HG03196 (cell line): Measurements from ENCODE around the gene VIPR2.
"Not testable (repeated sequence)": the region's sequence is repeated elsewhere in the genome, so short reads cannot be mapped to it uniquely, and the experiment has no call there.

Source experiments
- ATAC-seq: cut with Tn5 transposase; IDR thresholded peaks from one replicate; pipeline ENCODE4 v1.9.1; 2021; ENCODE audit not compliant: unreplicated experiment

Gene VIPR2

DNA sequence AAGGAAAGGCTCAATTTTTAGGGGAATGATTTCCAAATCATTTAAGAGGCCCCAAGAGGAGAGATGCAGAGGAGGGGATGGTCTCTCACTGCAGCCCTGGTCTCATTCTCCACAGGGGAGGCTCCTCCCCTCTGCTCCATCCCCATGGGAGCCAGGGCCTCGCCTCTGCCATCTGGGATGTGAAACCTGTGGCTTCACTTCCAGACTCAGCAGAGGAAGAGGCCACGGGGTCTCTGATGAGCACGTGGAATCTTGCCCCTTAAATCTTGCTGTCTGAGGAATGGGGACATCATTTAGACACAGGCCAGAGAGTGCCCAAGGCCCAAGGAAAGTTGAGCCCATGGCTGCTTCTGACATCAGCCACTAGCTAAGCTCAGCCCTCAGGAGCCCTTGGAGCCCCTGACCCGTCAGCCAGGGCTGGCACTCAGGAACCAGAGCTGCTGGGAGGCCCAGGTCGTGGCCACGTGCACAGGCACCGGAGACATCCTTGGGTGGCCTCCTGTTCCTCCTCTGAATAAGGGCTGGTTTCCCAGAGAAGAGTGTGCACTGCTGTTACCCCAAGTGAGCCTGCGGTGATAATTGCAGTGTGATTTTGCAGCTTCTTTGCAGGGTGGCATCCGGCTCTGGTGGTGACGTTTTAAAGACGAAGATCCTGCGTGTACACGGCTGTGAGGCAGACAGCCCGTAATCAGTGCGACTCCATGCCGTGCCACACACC lies 50.5 kb downstream of the VIPR2 start:
- ATAC-seq: no peak

DNA sequence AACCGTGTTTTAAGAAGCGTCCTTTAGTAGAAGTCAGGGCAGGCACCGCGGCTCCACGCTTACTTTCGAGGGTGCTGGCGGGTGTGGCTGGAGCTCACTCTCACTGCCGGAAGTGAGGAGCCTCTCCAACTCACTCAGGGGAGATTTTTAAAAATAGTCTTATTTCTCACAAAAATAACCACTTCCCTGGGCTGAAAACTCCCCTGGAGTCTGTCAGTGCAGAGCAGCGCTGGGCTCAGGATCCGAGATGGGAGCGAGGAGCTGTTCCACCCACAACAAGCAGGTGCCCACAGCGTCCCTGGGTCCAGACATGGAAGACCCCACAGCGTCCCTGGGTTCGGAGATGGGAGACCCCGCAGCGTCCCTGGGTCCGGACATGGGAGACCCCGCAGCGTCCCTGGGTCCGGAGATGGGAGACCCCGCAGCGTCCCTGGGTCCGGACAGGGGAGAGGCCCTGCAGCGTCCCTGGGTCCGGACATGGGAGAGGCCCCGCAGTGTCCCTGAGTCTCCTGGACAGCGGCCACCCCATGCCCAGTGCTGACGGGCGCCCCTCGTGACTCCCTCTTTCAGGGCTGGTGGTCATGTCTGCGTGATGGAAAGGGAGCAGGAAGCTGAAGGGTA lies 51.2 kb downstream of the VIPR2 start:
- ATAC-seq: no peak

DNA sequence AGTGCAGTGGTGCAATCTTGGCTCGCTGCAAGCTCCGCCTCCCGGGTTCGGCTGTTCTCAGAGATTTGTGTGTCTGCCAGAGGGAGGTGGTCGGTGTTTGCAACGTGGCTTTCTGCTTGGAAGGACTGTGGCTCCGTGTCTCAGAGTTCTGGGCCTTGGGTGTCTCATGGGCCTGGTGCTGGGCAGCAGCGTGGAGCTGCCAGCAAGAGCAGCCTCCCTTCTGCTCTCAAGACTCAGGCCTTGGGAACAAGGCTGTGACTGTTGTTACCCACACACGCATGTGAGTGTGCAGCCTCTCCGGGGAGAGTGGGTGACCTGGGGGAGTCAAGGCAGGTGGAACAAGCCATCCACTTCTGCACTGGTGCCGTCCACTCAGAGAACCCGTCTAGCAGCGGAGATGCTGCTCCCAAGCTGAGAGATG lies 52.0 kb downstream of the VIPR2 start:
- ATAC-seq: no peak

DNA sequence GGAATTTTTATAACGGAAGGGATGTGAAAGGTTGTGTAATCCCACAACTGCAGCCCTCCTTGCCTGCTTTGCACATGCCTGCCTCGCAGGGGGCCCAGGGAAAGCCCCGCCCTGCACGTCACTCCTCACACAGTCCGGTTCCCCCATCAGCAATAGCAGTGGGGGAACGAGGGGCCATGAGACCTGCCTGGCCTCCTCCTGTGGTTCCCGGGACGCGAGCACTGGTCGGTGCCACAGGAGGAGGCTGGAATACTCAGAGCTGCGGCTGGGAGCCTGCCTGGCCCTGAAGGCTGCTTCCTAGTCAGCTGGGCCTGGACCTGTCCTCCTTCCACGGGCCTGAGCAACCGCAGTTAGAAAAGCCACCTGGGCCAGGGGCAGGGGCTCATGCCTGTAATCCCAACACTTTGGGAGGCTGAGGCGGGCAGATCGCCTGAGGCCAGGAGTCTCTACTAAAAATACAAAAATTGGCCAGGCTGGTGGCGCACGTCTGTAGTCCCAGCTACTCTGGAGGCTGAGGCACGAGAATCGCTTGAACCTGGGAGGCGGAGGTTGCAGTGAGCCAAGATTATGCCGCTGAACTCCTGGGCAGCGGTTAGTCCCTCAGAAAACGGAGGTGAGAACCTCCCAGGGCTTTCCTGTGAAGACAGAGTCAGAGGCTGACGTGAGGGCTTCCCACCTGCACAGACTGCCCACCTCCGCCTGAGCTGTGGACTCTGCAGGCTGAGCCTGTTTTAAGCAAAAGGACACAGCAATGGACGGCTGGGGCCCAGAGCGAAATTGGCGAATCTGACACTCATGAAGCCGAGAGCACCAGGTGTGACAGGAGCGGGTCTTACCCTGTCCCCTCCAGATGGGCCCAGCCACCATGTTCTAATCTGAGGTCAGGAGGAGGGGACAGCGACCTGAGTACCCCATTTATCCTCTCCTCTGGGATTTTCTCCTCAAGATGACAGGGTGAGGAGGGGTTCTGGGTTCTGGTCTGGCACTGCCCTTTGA lies 52.9 kb downstream of the VIPR2 start:
- no peak for ATAC-seq

- ATAC-seq: no peak
Measured at GRCh38 chr7:159091041-159091440, 53.6 kb downstream of the VIPR2 start.

- no peak for ATAC-seq
Measured at GRCh38 chr7:159088016-159088865, 56.4 kb downstream of the VIPR2 start.

DNA sequence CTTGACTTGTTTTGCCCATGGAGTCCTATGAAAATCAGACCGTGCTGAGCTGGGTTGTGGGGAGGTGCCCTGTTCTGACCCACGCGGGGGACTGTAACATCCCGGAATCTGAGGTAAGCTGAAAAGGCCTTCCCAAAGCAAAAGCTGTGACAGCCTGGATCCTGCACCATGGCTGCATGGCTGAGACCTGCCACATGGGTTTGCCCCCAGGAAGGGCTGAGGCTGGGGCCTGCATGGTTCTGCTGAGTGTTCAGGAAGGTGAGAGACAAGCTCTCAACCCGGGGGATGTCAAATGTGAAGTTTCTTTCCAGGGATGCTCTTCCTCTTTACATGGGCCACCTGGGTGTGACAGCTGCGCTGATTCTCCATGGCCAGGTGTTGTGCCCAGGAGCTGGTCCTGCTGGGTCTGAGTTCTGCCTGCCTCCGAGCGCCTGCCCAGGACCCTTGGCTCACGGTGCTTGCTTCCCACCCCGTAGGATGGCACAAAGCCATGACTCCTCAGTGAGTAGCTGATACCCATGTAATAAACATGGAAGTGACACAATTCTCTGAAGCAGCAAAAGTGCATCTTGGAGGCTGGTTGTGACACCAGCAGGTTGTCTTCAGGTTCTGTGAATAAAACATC lies 58.3 kb downstream of the VIPR2 start:
- ATAC-seq: no peak

DNA sequence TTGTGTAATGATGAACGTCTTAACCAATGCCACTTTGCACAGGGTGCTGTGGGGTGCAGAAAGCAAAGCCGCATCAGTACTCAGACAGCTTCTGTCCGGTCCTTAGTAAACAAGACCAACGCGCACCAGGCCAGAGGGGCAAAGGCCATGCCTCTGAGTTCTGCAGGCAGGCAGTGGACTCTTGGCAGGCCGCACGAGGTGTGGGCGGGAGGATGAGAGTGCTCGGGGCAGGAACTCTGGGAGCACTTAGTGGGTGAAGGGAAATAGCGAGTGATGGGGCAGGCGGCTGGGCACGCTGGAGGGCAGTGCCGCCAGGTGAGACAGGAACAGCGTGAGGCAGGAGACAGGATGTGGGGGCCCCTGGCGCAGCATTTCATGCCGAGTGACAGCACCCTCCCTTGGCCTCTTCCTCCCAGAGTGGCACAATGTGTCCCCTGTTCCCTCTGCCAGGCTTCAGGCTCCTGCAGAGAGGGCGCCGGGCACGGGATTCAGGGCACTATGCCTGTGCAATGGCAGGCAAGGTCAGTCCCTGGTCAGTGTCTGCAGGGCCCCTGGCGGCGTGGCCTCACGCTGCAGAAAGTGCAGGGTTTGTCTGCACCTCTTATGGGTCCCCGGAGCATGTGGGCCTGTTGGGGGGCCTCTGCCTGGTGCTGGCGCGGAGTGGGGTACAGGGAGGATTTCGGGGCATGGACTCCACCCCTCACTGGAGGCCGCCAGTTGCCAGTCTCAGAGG lies 60.4 kb downstream of the VIPR2 start:
- ATAC-seq: no peak

GRCh38 chr7:159083698-159084068 lies 61.0 kb downstream of the VIPR2 start:
- ATAC-seq: no peak

DNA sequence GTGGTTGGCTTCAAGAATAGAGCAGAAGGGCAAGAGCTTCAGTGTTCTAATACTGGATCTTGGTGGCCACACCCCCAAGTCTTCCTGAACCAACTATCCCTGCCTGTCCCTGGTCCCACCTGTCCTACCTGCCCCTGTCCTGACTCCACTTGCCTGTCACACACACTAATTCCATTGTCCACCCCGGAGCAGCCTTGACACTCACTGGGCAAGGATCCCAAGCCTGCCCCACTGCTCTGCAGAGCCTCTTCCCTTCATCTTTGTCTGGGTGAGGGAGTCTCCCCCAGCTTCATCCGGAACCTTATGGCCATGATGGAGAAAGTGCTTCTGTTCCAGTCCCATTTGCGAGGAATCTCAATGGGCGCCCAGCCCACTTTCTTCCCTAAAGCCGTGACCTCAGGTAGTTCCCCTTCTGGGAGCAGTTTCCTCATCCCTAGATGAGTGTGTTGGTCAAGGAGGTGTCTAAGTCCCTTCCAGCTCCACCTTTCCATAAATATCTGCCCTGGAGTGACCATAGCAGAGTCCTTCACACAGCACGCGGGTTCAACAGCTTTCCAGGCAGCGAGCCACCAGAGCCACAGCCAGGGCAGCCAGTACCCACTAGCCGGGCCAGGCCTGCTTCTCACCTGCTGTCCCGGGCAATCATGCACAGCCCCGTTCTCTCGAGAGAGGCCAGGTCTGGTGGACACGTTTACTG lies 61.5 kb downstream of the VIPR2 start:
- no peak for ATAC-seq

DNA sequence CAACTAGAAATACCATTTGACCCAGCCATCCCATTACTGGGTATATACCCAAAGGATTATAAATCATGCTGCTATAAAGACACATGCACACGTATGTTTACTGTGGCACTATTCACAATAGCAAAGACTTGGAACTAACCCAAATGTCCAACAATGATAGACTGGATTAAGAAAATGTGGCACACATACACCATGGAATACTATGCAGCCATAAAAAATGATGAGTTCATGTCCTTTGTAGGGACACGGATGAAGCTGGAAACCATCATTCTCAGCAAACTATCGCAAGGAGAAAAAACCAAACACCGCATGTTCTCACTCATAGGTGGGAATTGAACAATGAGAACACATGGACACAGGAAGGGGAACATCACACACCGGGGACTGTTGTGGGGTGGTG lies 62.6 kb downstream of the VIPR2 start:
- not testable (repeated sequence) for ATAC-seq

DNA sequence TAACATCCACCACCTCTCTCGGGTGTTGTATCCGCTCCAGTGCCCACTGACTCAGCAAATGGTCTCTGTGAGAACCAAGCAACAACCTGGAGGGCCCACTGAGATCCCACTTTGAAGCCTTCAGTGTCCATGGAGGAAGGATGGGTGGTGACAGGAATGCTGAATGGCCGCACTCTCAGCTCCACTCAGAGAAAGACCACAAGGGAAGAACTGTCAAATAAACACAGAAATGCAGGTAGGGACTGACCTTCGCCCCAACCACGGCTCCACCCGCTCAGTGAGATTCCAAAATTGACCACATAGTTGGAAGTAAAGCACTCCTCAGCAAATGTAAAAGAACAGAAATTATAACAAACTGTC lies 65.8 kb downstream of the VIPR2 start:
- ATAC-seq: no peak

DNA sequence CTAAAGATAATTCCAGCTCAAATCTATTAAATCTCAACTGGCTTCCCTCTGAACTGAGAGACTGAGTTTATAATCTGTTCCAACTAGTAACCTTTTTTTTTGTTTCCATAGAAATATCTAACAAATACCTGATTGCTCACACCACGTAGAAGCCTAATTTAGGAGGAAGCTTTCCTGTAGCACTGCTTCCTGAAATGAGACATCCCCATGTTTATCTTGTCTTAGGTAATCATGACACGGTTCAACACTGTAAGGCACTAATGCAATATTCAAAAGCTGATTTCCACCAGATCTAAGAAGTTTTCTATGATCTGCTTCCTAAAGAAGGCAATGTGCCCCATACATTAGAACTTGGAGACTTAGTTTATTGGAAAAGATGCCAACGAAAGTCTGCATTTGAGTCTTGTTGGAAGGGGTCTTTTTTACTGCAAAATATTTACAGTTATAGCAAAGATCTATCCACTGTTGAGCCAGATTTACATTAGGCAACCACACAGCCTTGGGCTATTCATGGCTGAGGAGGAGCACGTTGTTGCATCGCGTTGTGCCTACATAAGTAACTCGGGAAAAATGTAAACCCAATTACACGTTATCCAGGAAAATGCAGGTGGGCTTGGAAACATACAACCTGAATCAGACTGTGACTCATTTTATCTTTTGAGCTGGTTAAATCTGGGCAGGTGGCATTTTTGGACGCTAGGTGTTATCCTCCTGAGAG lies 66.3 kb downstream of the VIPR2 start:
- no peak for ATAC-seq

DNA sequence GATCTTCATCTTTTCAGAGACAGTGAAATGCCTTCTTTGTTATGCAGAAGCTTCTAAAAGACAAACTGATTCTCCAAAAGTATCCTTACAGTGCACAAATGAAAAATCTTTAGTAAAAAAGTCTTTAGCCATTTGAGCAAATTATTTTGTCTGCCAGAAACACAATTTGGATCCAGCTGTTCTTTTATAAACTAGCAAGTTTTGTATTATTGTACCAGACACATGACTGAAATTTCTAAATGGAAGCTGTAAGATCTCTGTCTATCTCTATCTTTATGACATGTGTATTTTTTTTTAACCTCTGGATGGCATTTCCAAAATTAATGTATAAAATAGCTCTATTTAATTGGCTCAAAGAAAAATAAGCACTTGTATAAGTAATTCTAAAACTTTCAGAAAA lies 68.3 kb downstream of the VIPR2 start:
- ATAC-seq: no peak

- ATAC-seq: no peak
Measured at GRCh38 chr7:159075563-159076238, 69.0 kb downstream of the VIPR2 start.

DNA sequence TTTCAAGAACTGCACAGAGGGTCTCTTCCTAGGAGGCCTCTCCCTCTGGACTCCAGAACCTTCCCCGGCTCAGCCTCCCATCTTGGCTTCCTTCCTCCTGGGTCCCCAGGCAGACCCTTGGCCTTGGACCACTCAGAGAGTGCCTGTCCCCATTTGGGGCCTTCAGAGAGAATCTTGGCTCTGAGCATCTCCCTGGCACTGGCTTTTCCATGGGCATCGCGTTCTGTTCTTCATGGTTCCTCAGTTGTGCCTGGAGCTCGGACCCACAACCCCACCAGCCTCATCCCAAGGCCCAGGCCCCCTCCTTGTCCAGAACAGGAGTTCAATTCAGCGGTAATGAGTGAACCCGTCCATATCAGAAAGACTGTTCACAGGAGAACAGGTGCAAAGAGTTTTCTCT lies 73.4 kb downstream of the VIPR2 start:
- ATAC-seq: no peak

GRCh38 chr7:159070431-159071148 lies 74.1 kb downstream of the VIPR2 start:
- ATAC-seq: no peak
